NCI-H1105 treated with DMSO at 0.1 percent for 48 hours (cell line): ENCODE measurements around the gene S100PBP.

Source experiments
- DNase-seq: peaks from one replicate; lab custom pipeline; 2025; lab: John Stamatoyannopoulos, UW

S100PBP gene

GRCh38 chr1:32825181-32825580 lies 7.7 kb downstream of the S100PBP start:
- DNase-seq, result no peak

- DNase-seq, result no peak
These were observed 10.9 kb downstream of the S100PBP start for GRCh38 chr1:32828341-32828740.

GRCh38 chr1:32830092-32830852 lies 12.8 kb downstream of the S100PBP start:
- DNase-seq, result peak; percentile 49

- DNase-seq, result no peak
These were observed 14.4 kb downstream of the S100PBP start for GRCh38 chr1:32831878-32832277.

GRCh38 chr1:32848354-32849063 lies 31.1 kb downstream of the S100PBP start:
- DNase-seq, result peak; percentile 9

GRCh38 chr1:32855861-32856617 lies 38.6 kb downstream of the S100PBP start:
- DNase-seq, result no peak

- DNase-seq, result no peak
These were observed 40.7 kb downstream of the S100PBP start for GRCh38 chr1:32858136-32858535.

- DNase-seq, result no peak
These were observed 41.3 kb downstream of the S100PBP start for GRCh38 chr1:32858791-32859190.

GRCh38 chr1:32859915-32860314 lies 42.5 kb downstream of the S100PBP start:
- no peak for DNase-seq

- DNase-seq, result no peak
These were observed 43.1 kb downstream of the S100PBP start for GRCh38 chr1:32860566-32860965.

- no peak for DNase-seq
These were observed 44.6 kb downstream of the S100PBP start for GRCh38 chr1:32861904-32862695.

GRCh38 chr1:32863218-32863880 lies 45.9 kb downstream of the S100PBP start:
- DNase-seq, result no peak

GRCh38 chr1:32863881-32864245 lies 46.4 kb downstream of the S100PBP start:
- no peak for DNase-seq

GRCh38 chr1:32864375-32865019 lies 47.0 kb downstream of the S100PBP start:
- DNase-seq, result no peak

- DNase-seq, result no peak
These were observed 48.4 kb downstream of the S100PBP start for GRCh38 chr1:32865639-32866405.

GRCh38 chr1:32867151-32867550 lies 49.7 kb downstream of the S100PBP start:
- no peak for DNase-seq

- no peak for DNase-seq
These were observed 50.2 kb downstream of the S100PBP start for GRCh38 chr1:32867671-32868070.

- no peak for DNase-seq
These were observed 50.6 kb downstream of the S100PBP start for GRCh38 chr1:32868085-32868484.

GRCh38 chr1:32868806-32869455 lies 51.5 kb downstream of the S100PBP start:
- no peak for DNase-seq
